GM19397 (cell line): ENCODE measurements around the gene AQR.

Experiments
- ATAC-seq: cut with Tn5 transposase; IDR thresholded peaks from one replicate; pipeline ENCODE4 v1.9.1; 2021; ENCODE audit warnings: mild to moderate bottlenecking, moderate library complexity; ENCODE audit not compliant: unreplicated experiment

AQR gene

GRCh38 chr15:34883633-34884032, 85.9 kb downstream of the AQR start:
- no peak for ATAC-seq

DNA sequence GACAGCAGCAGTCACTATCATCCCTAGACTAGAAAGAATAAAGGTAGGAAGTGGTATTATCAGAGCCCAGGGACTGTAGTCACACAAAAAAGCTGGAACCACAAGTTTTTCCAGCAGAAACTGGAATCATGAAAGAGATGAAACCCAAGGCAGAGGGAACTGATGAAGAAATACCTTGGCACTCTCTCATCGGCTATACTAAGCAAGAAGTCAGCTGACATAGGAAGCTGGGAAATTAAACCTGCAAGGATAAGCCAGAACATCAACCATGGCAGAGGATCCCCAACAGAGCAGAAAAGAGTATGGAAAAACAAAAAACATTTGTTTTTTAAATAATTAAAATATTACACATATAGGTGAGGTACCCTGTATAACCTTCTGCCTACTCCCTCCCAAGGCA, 86.5 kb downstream of the AQR start:
- no peak for ATAC-seq

- ATAC-seq = no peak
These were observed 90.4 kb downstream of the AQR start for GRCh38 chr15:34879107-34879506.

DNA sequence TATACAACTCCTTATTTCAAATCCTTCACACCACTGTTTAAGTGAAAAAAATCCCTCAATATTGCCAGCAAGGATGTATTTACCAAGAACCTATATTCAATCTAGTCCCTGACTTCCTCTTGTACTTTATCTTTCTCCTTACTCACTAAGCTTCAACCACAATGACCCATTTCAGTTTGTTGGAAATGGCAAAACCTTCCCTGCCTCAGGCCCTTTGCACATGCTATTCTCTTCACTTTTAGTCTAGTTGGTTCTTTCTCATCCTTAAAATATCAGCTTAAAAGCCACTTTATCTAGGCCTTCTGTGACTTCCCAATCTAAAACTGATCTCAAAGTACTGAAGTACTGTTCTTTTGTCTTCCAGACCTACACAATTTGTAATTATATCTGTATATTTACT, 92.9 kb downstream of the AQR start:
- ATAC-seq = no peak

GRCh38 chr15:34869110-34869509, 100.4 kb downstream of the AQR start:
- no peak for ATAC-seq

DNA sequence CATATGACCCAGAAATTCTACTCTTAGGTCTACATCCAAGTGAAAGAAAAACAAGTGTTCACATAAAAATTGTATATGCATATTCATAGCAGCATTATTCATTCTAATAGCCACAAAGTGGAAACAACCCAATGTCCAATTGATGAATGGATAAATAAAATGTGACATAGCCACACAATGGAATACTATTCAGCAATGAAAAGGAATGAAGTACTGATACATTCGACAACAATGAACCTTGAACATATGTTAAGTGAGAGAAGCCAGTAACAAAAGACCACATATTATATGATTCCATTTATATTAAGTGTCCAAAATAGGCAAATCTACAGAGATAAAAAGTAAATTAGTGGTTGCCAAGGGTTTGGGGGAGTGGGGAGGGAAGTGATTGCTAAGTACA, 104.0 kb downstream of the AQR start:
- ATAC-seq = no peak

GRCh38 chr15:34861214-34861613, 108.3 kb downstream of the AQR start:
- ATAC-seq = no peak

DNA sequence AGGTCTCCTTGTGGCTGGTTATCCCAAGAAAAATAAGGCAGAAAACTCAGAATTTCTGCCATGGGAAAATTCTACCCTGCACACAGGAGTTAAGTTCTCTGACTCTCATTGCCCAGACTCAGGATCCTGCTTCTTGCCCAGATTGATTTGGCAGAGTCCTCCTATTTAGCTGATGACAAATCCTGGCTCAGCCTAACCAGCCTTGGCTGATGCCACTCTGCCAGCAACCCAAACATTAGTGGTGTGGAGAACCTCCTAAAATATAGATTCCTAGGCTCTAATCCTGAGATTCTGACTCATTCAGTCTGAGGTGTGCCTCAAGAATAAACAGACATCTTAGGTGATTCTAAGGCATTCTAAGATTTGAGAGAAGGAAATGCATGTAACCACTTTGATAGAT, 113.6 kb downstream of the AQR start:
- no peak for ATAC-seq

- no peak for ATAC-seq
These were observed 114.1 kb downstream of the AQR start for GRCh38 chr15:34855413-34855812.

DNA sequence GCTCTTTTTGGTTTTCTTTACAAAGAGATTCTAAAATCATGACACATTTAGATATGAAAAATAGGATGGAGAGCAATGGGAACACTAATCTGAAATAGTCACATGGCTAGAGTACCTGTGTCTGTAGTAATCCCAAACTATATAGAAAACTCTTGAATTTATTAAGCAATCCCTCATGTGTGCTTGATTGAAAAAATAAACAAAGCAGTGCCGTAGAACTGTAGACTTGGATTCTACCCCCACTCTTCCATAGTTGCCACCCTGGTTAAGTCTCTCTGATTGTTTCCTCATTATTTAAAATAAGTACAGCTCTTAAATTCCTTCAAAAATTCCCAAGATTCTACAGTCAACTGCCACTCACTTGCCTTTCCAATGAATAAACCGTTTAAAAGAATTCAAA, 115.3 kb downstream of the AQR start:
- no peak for ATAC-seq

DNA sequence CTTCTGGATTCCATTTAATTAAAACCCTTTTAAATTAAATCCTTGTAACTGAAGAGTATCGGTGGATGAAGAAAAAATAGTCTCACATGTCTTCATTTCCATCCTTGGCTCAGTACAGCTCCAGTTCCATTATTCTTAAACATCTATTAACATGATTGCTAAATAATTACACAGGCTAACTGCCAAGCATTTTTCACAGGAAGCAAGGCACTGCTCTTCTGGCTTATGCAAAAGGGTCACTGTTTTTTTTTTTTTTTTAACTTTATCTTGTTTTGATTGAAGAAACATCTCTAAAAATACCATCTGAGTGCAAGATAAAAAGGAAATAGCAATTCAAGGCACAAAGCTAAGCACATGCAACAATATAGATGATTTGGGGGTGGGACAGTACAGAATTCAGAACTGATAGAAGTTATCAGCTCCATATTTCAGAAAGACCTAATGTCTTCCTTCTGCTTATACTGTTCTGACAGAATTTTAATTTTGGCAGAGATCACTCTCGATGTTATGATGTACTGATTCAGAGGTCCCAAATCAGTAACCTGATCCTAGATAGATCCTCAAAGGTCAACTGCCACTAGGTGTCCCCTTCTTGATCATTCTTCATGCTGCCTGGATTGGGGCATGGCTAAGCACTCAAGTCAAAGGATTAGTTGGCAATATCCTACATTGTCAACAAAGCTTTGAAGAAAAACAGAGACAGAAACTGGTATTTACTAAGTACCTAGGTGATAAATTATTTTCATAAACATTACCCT, 116.4 kb downstream of the AQR start:
- ATAC-seq = no peak

DNA sequence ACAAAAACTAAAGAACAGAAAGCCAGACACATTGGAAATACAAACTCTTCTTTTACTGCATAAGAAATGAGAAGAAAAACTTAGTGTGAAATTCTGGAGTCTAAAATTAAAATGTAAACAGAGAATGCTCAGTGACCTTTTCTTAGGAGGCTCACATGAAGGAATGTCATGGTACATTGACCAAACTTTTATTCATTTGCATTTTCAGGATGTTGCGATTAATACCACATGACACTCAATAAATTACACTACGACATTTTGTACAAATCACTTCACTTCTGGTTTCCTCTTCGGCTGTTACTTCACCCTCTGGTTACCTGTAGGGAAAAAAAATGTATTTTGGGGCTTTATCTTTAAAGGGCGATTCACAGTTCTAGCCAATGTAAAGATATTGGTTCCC, 117.8 kb downstream of the AQR start:
- ATAC-seq = no peak

DNA sequence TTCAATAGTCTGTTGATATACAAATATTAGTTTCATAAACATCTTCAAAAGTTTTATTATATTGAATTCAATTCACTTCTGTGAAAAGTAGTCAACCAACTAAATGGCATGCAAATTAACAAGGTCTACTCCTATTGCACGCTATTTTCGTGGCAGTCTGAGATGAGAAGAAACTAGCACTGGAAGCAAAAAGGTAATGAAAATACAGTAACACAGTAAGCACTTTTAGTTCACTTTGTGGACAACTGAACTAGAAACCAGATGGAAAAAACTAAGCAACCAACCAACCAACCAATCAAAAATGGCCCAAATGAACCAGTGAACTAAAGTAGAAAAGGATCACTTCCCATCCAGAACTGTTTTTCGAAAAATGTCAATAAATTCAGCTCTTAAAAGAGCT, 118.5 kb downstream of the AQR start:
- no peak for ATAC-seq

DNA sequence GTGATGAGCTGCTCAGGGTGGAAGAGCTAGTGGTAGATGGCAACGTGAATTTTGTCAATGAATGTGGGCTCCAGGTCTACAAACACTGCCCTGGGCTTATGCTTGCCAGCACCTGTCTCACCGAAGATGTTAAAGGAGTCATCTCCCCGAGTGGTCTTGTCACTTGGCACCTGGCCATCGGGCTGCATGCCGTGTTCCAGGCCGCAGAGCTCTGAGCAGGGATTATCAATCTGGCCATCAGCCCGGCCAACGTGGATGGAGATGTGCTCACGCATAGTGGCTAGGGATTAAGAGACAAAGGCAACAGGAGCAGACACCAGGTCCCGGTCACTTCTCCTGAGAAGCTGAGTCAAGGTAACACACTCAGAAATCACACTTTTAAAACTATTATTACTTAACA, 119.4 kb downstream of the AQR start:
- no peak for ATAC-seq

- no peak for ATAC-seq
These were observed 120.1 kb downstream of the AQR start for GRCh38 chr15:34849364-34849959.

DNA sequence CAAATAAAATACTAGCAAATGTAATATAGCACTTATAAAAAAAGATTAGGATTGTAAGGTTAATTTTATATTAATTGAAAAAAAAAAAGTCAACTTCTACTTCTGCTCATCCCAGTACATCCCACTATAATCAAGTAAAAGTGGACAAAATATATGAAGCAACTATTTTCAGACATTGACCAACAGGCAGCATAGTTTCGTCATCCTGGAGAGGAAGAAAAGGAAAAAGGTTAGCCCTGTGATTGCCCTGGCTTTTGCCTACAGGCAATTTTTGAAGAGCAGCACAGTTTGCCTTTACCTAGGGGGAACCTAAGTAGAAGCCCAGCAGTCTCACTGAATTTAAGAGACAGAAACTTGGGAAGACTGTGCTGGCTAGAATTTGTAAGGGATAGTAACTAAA, 121.9 kb downstream of the AQR start:
- ATAC-seq = no peak

GRCh38 chr15:34841262-34841725, 128.2 kb downstream of the AQR start:
- ATAC-seq = no peak

GRCh38 chr15:34838282-34838681, 131.3 kb downstream of the AQR start:
- no peak for ATAC-seq

- ATAC-seq = no peak
These were observed 132.1 kb downstream of the AQR start for GRCh38 chr15:34837246-34838016.

GRCh38 chr15:34828145-34828911, 141.2 kb downstream of the AQR start:
- no peak for ATAC-seq

DNA sequence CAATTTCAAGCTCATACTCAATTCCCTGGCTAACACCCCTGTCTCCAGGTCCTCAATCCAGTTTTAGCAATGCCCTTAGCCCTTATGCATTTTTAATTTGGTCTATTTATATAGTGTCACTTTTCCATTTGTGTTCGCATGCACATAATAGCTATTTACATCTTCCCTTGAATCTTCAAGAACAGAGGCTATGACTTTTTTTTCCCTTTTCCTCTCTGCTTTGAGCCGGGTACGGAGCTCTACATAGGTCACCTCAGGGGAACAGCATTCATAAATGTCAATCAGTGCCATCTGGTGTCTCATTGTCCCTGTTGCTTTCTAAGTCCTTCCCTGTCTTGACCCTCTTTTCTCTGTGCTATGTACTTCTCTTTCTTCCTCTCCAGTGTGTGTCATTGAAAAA, 147.7 kb downstream of the AQR start:
- no peak for ATAC-seq
